Fibroblast of the aortic adventitia (primary cell): Measurements from ENCODE around the gene SLC5A12. TPM values are rescaled to one million over a fixed set of nuclear protein-coding genes. Genes with fewer than 3 reads are reported as not detected.

Experiments
- DNase-seq: peaks from one replicate; pipeline ENCODE4 v3.0.0-alpha.2; 2010; ENCODE audit warnings: low read depth
- H3K4me3 ChIP-seq: 2 replicates; pipeline ENCODE4 v1.5.1; 2011; ENCODE audit warnings: low read depth, mild to moderate bottlenecking, control low read depth, low read length, moderate library complexity
- CTCF ChIP-seq: IDR thresholded peaks from 2 replicates; pipeline ENCODE4 v1.5.1; 2011; ENCODE audit warnings: mild to moderate bottlenecking, low read length, control low read depth, inconsistent platforms; ENCODE audit not compliant: insufficient read depth
- total RNA-seq: library from RNA; depleted of rRNA; stranded (reverse); fragments of >200 nt; gene quantifications from 2 replicates; pipeline ENCODE4 v1.2.3, GENCODE V29; 2012; ENCODE audit warnings: low replicate concordance

SLC5A12 gene
- total RNA-seq, 1 donor = 0.09 TPM

- no peak for DNase-seq
- H3K4me3 ChIP-seq = no peak overlapping the region
- TF ChIP-seq CTCF = no peak
Measured at GRCh38 chr11:26620282-26621045, 101.4 kb downstream of the SLC5A12 start.

GRCh38 chr11:26618441-26618840 lies 103.4 kb downstream of the SLC5A12 start:
- TF ChIP-seq CTCF = no peak
- no peak overlapping the region for H3K4me3 ChIP-seq
- DNase-seq = no peak

Other genes starting within 250 kb of the SLC5A12 start
- 0.25 TPM in 1 of 2 replicates, not detected in the other for gene MUC15, start 149.8 kb downstream of the SLC5A12 start, total RNA-seq